ENCODE data around the gene MBD3L1.
A peak's percentile ranks its signal among the peaks of the same experiment; 100 is the strongest.

MBD3L1 gene

GRCh38 chr19:8832132-8833021 lies at the start of gene MBD3L1, which contains the start of gene ZNF558:
TSS of gene MBD3L1 (plus strand) at chr19:8832377. CDS start at chr19:8842679, 10,302 bp downstream.
TSS of gene ZNF558 (minus strand) at chr19:8832304. CDS start at chr19:8822659, 9,645 bp downstream.
- peak; percentile 100 for DNase-seq

- DNase-seq = no peak
These were observed 37.4 kb upstream of the MBD3L1 start for GRCh38 chr19:8794823-8795222.

GRCh38 chr19:8806661-8807060 lies 25.5 kb upstream of the MBD3L1 start:
- DNase-seq = no peak

GRCh38 chr19:8811315-8812172 lies 20.6 kb upstream of the MBD3L1 start:
- no peak for DNase-seq

- no peak for DNase-seq
These were observed 18.0 kb upstream of the MBD3L1 start for GRCh38 chr19:8814176-8814575.

GRCh38 chr19:8815780-8816179 lies 16.4 kb upstream of the MBD3L1 start:
- no peak for DNase-seq

GRCh38 chr19:8820234-8820633 lies 11.9 kb upstream of the MBD3L1 start:
- no peak for DNase-seq

GRCh38 chr19:8821748-8822241 lies 10.4 kb upstream of the MBD3L1 start:
- DNase-seq = no peak

- DNase-seq = no peak
These were observed 5.8 kb upstream of the MBD3L1 start for GRCh38 chr19:8826371-8826770.

- DNase-seq = no peak
These were observed 4.9 kb upstream of the MBD3L1 start for GRCh38 chr19:8827277-8827676.

GRCh38 chr19:8831373-8831772 lies 804 bp upstream of the MBD3L1 start:
- DNase-seq = no peak

GRCh38 chr19:8831832-8832131 lies 395 bp upstream of the MBD3L1 start:
- DNase-seq = no peak

GRCh38 chr19:8835446-8835845 lies 3.3 kb downstream of the MBD3L1 start:
- no peak for DNase-seq

- no peak for DNase-seq
These were observed 3.7 kb downstream of the MBD3L1 start for GRCh38 chr19:8835877-8836276.

- DNase-seq = no peak
These were observed 8.5 kb downstream of the MBD3L1 start for GRCh38 chr19:8840708-8841107.

- no peak for DNase-seq
These were observed 14.6 kb downstream of the MBD3L1 start for GRCh38 chr19:8846819-8847218.

GRCh38 chr19:8849232-8849631 lies 17.1 kb downstream of the MBD3L1 start:
- no peak for DNase-seq

GRCh38 chr19:8850488-8850887 lies 18.3 kb downstream of the MBD3L1 start:
- no peak for DNase-seq

GRCh38 chr19:8858260-8858659 lies 26.1 kb downstream of the MBD3L1 start:
- no peak for DNase-seq

- no peak for DNase-seq
These were observed 34.2 kb downstream of the MBD3L1 start for GRCh38 chr19:8866344-8866743.

- DNase-seq = no peak
These were observed 45.9 kb downstream of the MBD3L1 start for GRCh38 chr19:8877854-8878705.

- no peak for DNase-seq
These were observed 48.8 kb downstream of the MBD3L1 start for GRCh38 chr19:8880868-8881488.

Data from activated CD8-positive, alpha-beta memory T cell treated with anti-CD3 and anti-CD28 coated beads for 24 hours (primary cell).